AG04449 (cell line): Measurements from ENCODE around the gene S100A5.
"Not testable (repeated sequence)": the region's sequence is repeated elsewhere in the genome, so short reads cannot be mapped to it uniquely, and the experiment has no call there.

Experiments
- CTCF ChIA-PET: fragments of 350-600 bp; formaldehyde crosslinking; extraction: SDS; loops from one replicate; lab custom pipeline; 2021; ENCODE audit warnings: antibody characterized with exemption; lab: Yijun Ruan, JAX
- POLR2A ChIA-PET: fragments of 400-600, 350-600 bp; formaldehyde crosslinking; extraction: SDS; loops from one replicate; lab custom pipeline; 2020; ENCODE audit warnings: antibody characterized with exemption, inconsistent platforms; lab: Yijun Ruan, JAX
- DNase-seq: peaks from one replicate; pipeline ENCODE4 v3.0.0-alpha.2; 2010; ENCODE audit warnings: low read depth, low spot score
- H3K4me3 ChIP-seq: 2 replicates; pipeline ENCODE4 v1.5.1; 2011; ENCODE audit warnings: low read depth, mild to moderate bottlenecking, control low read depth, low read length
- CTCF ChIP-seq: IDR thresholded peaks from one replicate; pipeline ENCODE4 v1.5.1; 2011; ENCODE audit warnings: mild to moderate bottlenecking, moderate library complexity, low read length, control low read depth, inconsistent platforms; ENCODE audit not compliant: insufficient read depth; ENCODE audit errors: missing control alignments

Gene S100A5

GRCh38 chr1:153563483-153563901 lies 22.8 kb upstream of the S100A5 start:
- ChIA-PET CTCF (interaction anchor here (1.6 to 8.3 kb wide), 8 partner anchors 9 to 56 kb away, joined by 4 to 97 read pairs (median 18); partner anchors contain the start of genes S100A3 and S100A6), POLR2A (interaction anchor here (3.5 to 4.3 kb wide), 2 partner anchors 18 to 30 kb away, joined by 28 to 119 read pairs; partner anchors contain the start of genes S100A4 and S100A6)
- H3K4me3 ChIP-seq: no peak overlapping the region
- no peak for TF ChIP-seq CTCF
- DNase-seq: no peak

GRCh38 chr1:153562021-153562420 lies 21.3 kb upstream of the S100A5 start:
- not testable (repeated sequence) for DNase-seq, H3K4me3 ChIP-seq
- POLR2A ChIA-PET: interaction anchor here (1.3 kb wide), 1 partner anchor 27 kb away, joined by 4 read pairs; the partner anchor contains the start of gene S100A6
- CTCF ChIA-PET: interaction anchor here (3.6 to 8.3 kb wide), 5 partner anchors 10 to 51 kb away, joined by 10 to 97 read pairs (median 51); partner anchors contain the start of genes S100A3 and S100A6

- POLR2A ChIA-PET: interaction anchor here (1.3 kb wide), 1 partner anchor 26 kb away, joined by 4 read pairs; the partner anchor contains the start of gene S100A6
- H3K4me3 ChIP-seq: no peak overlapping the region
- TF ChIP-seq CTCF: no peak
- DNase-seq: no peak
- CTCF ChIA-PET: interaction anchor here (1.4 to 8.3 kb wide), 6 partner anchors 10 to 66 kb away, joined by 3 to 97 read pairs (median 38); partner anchors contain the start of genes S100A13, S100A3 and S100A6
These were observed 20.8 kb upstream of the S100A5 start for GRCh38 chr1:153561466-153561985.

GRCh38 chr1:153560771-153561465 lies 20.2 kb upstream of the S100A5 start:
- ChIA-PET POLR2A (interaction anchor here (1.3 kb wide), 1 partner anchor 26 kb away, joined by 4 read pairs; the partner anchor contains the start of gene S100A6), CTCF (interaction anchor here (1.4 to 8.3 kb wide), 5 partner anchors 9 to 67 kb away, joined by 3 to 97 read pairs (median 25); partner anchors contain the start of genes S100A13, S100A3 and S100A6)
- TF ChIP-seq CTCF: no peak
- DNase-seq: no peak
- no peak overlapping the region for H3K4me3 ChIP-seq

GRCh38 chr1:153560241-153560640 lies 19.5 kb upstream of the S100A5 start:
- POLR2A ChIA-PET: no interaction called here
- DNase-seq: no peak
- no peak for TF ChIP-seq CTCF
- no peak overlapping the region for H3K4me3 ChIP-seq
- CTCF ChIA-PET: interaction anchor here (1.4 to 8.3 kb wide), 5 partner anchors 8 to 67 kb away, joined by 3 to 97 read pairs (median 25); partner anchors contain the start of genes S100A13, S100A3 and S100A6

GRCh38 chr1:153557877-153558276 lies 17.1 kb upstream of the S100A5 start:
- no peak overlapping the region for H3K4me3 ChIP-seq
- ChIA-PET POLR2A (interaction anchor here (1.5 kb wide), 1 partner anchor 26 kb away, joined by 3 read pairs; no protein-coding TSS in a partner anchor), CTCF (interaction anchor here (1.1 to 2.4 kb wide), 4 partner anchors 15 to 47 kb away, joined by 3 to 9 read pairs (median 3); no protein-coding TSS in a partner anchor)

More at GRCh38 chr1:153557877-153558276, 17.1 kb upstream of the S100A5 start:
- no peak for TF ChIP-seq CTCF
- DNase-seq: no peak
